Glutamatergic neuron (in vitro differentiated cells): ENCODE results near the gene IFI27L1. TPM values are rescaled to one million over a fixed set of nuclear protein-coding genes. Genes with fewer than 3 reads are reported as not detected.

Source experiments
- DNase-seq: peaks from one replicate; pipeline ENCODE4 v3.0.0; 2022
- H3K27ac Mint-ChIP-seq: one replicate; pipeline ENCODE4 v1.8.0; 2020; ENCODE audit warnings: mild to moderate bottlenecking, mixed read lengths, inconsistent platforms; ENCODE audit not compliant: unreplicated experiment
- H3K27me3 Mint-ChIP-seq: one replicate; pipeline ENCODE4 v1.8.0; 2020; ENCODE audit warnings: mild to moderate bottlenecking, moderate library complexity, mixed read lengths, inconsistent platforms; ENCODE audit not compliant: unreplicated experiment
- H3K36me3 Mint-ChIP-seq: one replicate; pipeline ENCODE4 v1.8.0; 2020; ENCODE audit warnings: mild to moderate bottlenecking, mixed read lengths, inconsistent platforms; ENCODE audit not compliant: unreplicated experiment
- H3K4me1 Mint-ChIP-seq: one replicate; pipeline ENCODE4 v1.8.0; 2020; ENCODE audit warnings: mild to moderate bottlenecking, low read depth, mixed read lengths, inconsistent platforms; ENCODE audit not compliant: unreplicated experiment
- H3K4me3 Mint-ChIP-seq: one replicate; pipeline ENCODE4 v1.8.0; 2020; ENCODE audit warnings: mild to moderate bottlenecking, mixed read lengths, inconsistent platforms; ENCODE audit not compliant: unreplicated experiment
- H3K9me3 Mint-ChIP-seq: one replicate; pipeline ENCODE4 v1.8.0; 2020; ENCODE audit warnings: mild to moderate bottlenecking, moderate library complexity, mixed read lengths, inconsistent platforms; ENCODE audit not compliant: unreplicated experiment
- CTCF ChIP-seq: fragments of 200-600 bp; sonication (generic); IDR thresholded peaks from one replicate; pipeline ENCODE4 v1.5.0; 2021; ENCODE audit not compliant: partially characterized antibody, unreplicated experiment
- total RNA-seq: library from RNA; stranded (reverse); fragmentation: NEBNext Ultra II Directional; extraction: Animal tissue kit (Norgen Biotek cat#: 25700); gene quantifications from one replicate; pipeline ENCODE4 v1.2.1, GENCODE V29; 2021; ENCODE audit not compliant: unreplicated experiment

Gene IFI27L1
- total RNA-seq, 1 donor from 2014 or later = 45.7 TPM

GRCh38 chr14:94117856-94118255, 36.7 kb downstream of the IFI27L1 start:
- no peak for DNase-seq
- Mint-ChIP-seq H3K27me3 (no peaks in the 10 kb centered on the region), H3K27ac (no peak overlapping the region), H3K9me3 (peaks cover 2% of the 10 kb centered on the region), H3K36me3 (peaks cover 11% of the 10 kb centered on the region), H3K4me1 (peaks cover 6% of the 10 kb centered on the region), H3K4me3 (no peak overlapping the region)
- TF ChIP-seq CTCF = no peak

- Mint-ChIP-seq H3K4me3 (no peak overlapping the region), H3K4me1 (peaks cover 3% of the 10 kb centered on the region), H3K27me3 (no peaks in the 10 kb centered on the region), H3K27ac (no peak overlapping the region), H3K9me3 (peaks cover 7% of the 10 kb centered on the region), H3K36me3 (peaks cover 17% of the 10 kb centered on the region)
- DNase-seq = no peak
- TF ChIP-seq CTCF = no peak
Observed at GRCh38 chr14:94119071-94119470, 38.0 kb downstream of the IFI27L1 start.

- Mint-ChIP-seq H3K4me1 (no peaks in the 10 kb centered on the region), H3K27ac (no peak overlapping the region), H3K4me3 (no peak overlapping the region), H3K9me3 (peaks cover 8% of the 10 kb centered on the region), H3K27me3 (peaks cover 2% of the 10 kb centered on the region), H3K36me3 (peaks cover 17% of the 10 kb centered on the region)
- DNase-seq = no peak
- TF ChIP-seq CTCF = no peak
Observed at GRCh38 chr14:94120667-94121340, 39.7 kb downstream of the IFI27L1 start.

GRCh38 chr14:94121485-94121884, 40.4 kb downstream of the IFI27L1 start:
- Mint-ChIP-seq H3K27me3 (peaks cover 2% of the 10 kb centered on the region), H3K4me3 (no peak overlapping the region), H3K9me3 (peaks cover 8% of the 10 kb centered on the region), H3K27ac (no peak overlapping the region), H3K4me1 (no peaks in the 10 kb centered on the region), H3K36me3 (peaks cover 17% of the 10 kb centered on the region)
- TF ChIP-seq CTCF = no peak
- no peak for DNase-seq

GRCh38 chr14:94122438-94122837, 41.3 kb downstream of the IFI27L1 start:
- H3K9me3 Mint-ChIP-seq = peaks cover 8% of the 10 kb centered on the region
- TF ChIP-seq CTCF = no peak
- H3K27ac Mint-ChIP-seq = no peak overlapping the region
- no peak overlapping the region for H3K4me3 Mint-ChIP-seq
- peaks cover 2% of the 10 kb centered on the region for H3K27me3 Mint-ChIP-seq
- no peaks in the 10 kb centered on the region for H3K4me1 Mint-ChIP-seq
- DNase-seq = no peak
- H3K36me3 Mint-ChIP-seq = peaks cover 17% of the 10 kb centered on the region
